ENCODE measurements around the gene PTPRT. TPM values are rescaled to one million over a fixed set of nuclear protein-coding genes. Genes with fewer than 3 reads are reported as not detected.

PTPRT gene
- total RNA-seq, 4 donors from 2014 or later = under 0.01 to 0.64 (median 0.40) TPM

DNA sequence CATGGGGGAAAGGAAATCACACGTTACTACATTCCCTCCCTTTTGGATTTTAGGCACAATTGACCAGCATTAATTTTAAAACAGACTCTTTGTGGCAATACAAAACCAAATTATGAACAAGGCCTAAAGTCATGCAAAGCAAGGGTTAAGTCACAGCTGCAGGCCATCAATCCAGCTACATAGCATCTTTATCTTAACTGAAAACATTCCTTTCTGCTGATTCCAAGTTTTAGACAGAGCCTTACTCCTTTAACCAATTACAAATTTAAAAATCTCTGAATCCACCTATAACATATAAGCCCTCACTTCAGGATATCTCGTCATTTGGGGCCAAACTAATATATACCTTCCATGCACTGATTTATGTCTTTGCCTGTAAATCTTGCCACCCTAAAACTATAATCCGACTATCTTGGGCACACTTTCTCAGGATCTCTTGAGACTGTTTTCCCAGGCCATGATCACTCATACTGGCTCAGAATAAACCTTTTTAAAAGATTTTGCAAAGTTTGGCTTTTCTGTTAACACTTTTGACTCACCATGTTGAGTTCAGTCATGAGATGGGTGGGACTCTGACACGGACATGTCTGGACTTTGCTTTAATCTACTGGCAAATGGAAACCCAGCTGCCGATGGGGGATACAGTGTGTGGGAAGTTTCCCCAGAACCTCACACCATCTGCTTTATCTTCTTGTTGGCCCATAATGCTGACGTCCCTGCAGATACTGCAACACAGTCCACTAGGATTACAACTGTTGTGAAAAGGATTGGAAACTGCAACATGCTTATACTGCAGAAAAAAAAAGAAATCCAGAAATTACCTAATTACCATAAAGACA is 757.0 kb downstream of the PTPRT start:
- Histone ChIP-seq H3K27ac (no peak overlapping the region), H3K9me3 (no peaks in the 10 kb centered on the region), H3K27me3 (no peaks in the 10 kb centered on the region), H3K4me3 (no peak overlapping the region), H3K36me3 (no peaks in the 10 kb centered on the region), H3K4me1 (no peaks in the 10 kb centered on the region)
- in situ Hi-C loops (cut with MboI; ENCODE audit: low pct_ligation_motif_present in 1 of 4, low pct_unique_long_range_greater_than_20kb in 1 of 4, low sequenced_read_pairs in 3 of 4) (loop anchor here in 1 of 4 donors (25.0 kb wide), 1 partner anchor 105 kb away; no protein-coding TSS in a partner anchor), intact Hi-C loops (cut with DNase I; ENCODE audit: low total_unique reads) (no loop called here)
- no peak for DNase-seq
- WGBS, 2 donors (ENCODE audit: low coverage in 1 of 2) = 57 to 72% methylated on average over 5 to 6 of the region's 6 CpGs
- TF ChIP-seq POLR2A (IDR thresholded peaks at IDR 0.05) (no peak), EP300 (IDR thresholded peaks at IDR 0.05; ENCODE audit: low read depth) (no peak), POLR2AphosphoS5 (IDR thresholded peaks at IDR 0.05) (no peak)
- TF ChIP-seq, protein P1, sequence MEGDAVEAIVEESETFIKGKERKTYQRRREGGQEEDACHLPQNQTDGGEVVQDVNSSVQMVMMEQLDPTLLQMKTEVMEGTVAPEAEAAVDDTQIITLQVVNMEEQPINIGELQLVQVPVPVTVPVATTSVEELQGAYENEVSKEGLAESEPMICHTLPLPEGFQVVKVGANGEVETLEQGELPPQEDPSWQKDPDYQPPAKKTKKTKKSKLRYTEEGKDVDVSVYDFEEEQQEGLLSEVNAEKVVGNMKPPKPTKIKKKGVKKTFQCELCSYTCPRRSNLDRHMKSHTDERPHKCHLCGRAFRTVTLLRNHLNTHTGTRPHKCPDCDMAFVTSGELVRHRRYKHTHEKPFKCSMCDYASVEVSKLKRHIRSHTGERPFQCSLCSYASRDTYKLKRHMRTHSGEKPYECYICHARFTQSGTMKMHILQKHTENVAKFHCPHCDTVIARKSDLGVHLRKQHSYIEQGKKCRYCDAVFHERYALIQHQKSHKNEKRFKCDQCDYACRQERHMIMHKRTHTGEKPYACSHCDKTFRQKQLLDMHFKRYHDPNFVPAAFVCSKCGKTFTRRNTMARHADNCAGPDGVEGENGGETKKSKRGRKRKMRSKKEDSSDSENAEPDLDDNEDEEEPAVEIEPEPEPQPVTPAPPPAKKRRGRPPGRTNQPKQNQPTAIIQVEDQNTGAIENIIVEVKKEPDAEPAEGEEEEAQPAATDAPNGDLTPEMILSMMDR (IDR thresholded peaks at IDR 0.05) = no peak

DNA sequence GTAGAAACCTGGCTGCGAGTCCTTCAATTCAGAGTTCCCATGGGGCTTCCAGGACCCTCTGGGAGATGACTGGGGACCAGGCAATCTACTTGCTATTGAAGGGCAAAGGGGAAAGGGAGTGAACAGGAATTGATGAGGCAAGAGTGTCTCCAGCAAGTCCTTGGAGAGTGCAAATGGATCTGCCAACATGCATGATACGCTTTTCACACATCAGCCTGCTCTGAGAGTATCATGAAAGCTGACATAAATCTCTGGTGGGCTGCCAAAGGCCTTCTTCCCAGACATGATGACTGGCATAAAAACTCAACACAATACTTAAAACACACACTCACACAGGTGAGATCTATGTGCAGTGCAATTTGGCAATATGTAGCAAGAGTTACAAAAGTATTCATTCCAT is 759.1 kb downstream of the PTPRT start:
- in situ Hi-C loops (cut with MboI; ENCODE audit: low pct_ligation_motif_present in 1 of 4, low pct_unique_long_range_greater_than_20kb in 1 of 4, low sequenced_read_pairs in 3 of 4) (loop anchor here in 1 of 4 donors (25.0 kb wide), 1 partner anchor 107 kb away; no protein-coding TSS in a partner anchor), intact Hi-C loops (cut with DNase I; ENCODE audit: low total_unique reads) (no loop called here)
- Histone ChIP-seq H3K27ac (no peak overlapping the region), H3K9me3 (no peaks in the 10 kb centered on the region), H3K4me3 (no peak overlapping the region), H3K4me1 (no peaks in the 10 kb centered on the region), H3K36me3 (no peaks in the 10 kb centered on the region), H3K27me3 (no peaks in the 10 kb centered on the region)
- no peak for TF ChIP-seq EP300 (IDR thresholded peaks at IDR 0.05; ENCODE audit: low read depth)
- DNase-seq = no peak
- 75 to 80% methylated on average over 1 to 2 of the region's 2 CpGs for WGBS, 2 donors (ENCODE audit: low coverage in 1 of 2)

DNA sequence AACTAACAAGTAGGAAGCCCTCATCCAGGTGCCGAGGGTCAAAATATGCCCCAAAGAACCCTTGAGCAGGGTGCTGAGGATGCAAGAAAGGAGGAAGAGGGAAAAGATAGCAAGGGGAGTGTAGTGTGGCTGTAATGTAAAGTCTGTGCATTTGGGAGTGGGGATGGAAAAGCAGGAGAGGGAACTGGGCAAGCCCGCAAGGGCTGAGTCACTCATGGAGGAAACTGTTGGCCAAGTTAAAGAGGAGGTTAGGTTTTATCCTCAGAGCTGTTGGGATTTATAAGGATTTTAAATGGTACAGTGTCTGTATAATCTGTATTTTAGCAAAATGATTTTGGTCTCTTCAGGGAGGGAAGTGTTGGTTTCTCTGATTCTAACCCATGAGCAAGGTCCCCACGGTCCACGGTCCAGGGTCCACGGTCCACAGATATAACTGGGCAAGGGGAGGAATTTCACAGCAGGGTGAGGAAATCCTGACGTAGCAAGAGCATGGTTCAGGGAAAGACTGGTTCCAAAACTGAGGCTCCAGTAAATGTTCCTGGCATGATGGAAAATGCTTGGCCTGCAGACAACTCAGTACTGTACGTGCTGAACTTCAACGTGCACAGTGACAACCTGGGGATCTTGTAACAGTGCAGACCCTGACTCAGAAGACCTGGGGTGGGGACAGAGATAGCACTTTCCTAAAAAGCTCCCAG is 759.8 kb downstream of the PTPRT start:
- intact Hi-C loops (cut with DNase I; ENCODE audit: low total_unique reads) (no loop called here), in situ Hi-C loops (cut with MboI; ENCODE audit: low pct_ligation_motif_present in 1 of 4, low pct_unique_long_range_greater_than_20kb in 1 of 4, low sequenced_read_pairs in 3 of 4) (loop anchor here in 1 of 4 donors (25.0 kb wide), 1 partner anchor 107 kb away; no protein-coding TSS in a partner anchor)
- no peak overlapping the region for H3K27ac ChIP-seq
- H3K9me3 ChIP-seq = no peaks in the 10 kb centered on the region
- DNase-seq = no peak
- H3K4me3 ChIP-seq = no peak overlapping the region
- TF ChIP-seq EP300 (IDR thresholded peaks at IDR 0.05; ENCODE audit: low read depth) (no peak), POLR2AphosphoS5 (IDR thresholded peaks at IDR 0.05) (no peak), POLR2A (IDR thresholded peaks at IDR 0.05) (no peak)
- TF ChIP-seq, protein P1 (IDR thresholded peaks at IDR 0.05) = no peak
- H3K36me3 ChIP-seq = no peaks in the 10 kb centered on the region
- H3K27me3 ChIP-seq = no peaks in the 10 kb centered on the region
- H3K4me1 ChIP-seq = no peaks in the 10 kb centered on the region
- WGBS, 2 donors (ENCODE audit: low coverage in 1 of 2) = 80 to 81% methylated on average over 5 to 8 of the region's 8 CpGs

DNA sequence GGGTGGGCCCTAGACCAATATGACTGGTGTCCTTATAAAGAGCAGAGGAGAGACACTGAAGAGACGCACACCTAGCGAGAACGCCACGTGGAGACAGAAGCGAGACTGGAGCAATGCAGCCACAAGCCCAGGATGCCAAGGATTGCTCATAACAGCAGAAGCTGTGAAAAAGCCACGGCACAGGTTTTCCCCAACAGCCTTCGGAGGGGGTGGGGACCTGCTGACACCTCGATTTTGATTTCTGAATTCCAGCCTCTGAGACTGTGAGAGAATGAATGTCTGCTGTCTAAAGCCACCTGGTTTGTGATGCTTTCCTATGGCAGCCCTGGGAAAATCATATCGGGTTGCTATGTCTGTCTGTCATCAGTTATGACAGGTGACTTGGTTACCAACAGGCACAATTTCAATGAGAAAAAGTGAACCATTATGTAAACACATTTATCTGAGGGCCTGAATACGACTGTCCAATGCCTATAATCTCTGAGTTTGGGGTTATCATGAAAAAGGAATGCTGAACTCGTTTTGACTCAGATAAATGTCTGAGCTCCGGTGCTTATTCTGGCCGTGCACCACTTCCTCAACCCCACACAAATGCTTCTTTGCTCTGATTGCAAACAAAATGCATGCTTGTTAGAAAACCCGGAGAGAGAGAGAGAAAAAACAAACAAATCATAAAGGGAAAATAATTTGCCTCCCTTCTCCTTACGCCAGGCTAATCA is 769.7 kb downstream of the PTPRT start:
- intact Hi-C loops (cut with DNase I; ENCODE audit: low total_unique reads) (no loop called here), in situ Hi-C loops (cut with MboI; ENCODE audit: low pct_ligation_motif_present in 1 of 4, low pct_unique_long_range_greater_than_20kb in 1 of 4, low sequenced_read_pairs in 3 of 4) (no loop called here)
- Histone ChIP-seq H3K27ac (no peak overlapping the region), H3K4me1 (no peaks in the 10 kb centered on the region), H3K4me3 (no peak overlapping the region), H3K9me3 (no peaks in the 10 kb centered on the region), H3K36me3 (no peaks in the 10 kb centered on the region), H3K27me3 (no peaks in the 10 kb centered on the region)
- 60 to 61% methylated on average over 10 to 15 of the region's 15 CpGs for WGBS, 2 donors (ENCODE audit: low coverage in 1 of 2)
- TF ChIP-seq EP300 (IDR thresholded peaks at IDR 0.05; ENCODE audit: low read depth) = no peak
- TF ChIP-seq POLR2A (IDR thresholded peaks at IDR 0.05) = no peak
- TF ChIP-seq POLR2AphosphoS5 (IDR thresholded peaks at IDR 0.05) = no peak
- TF ChIP-seq, protein P1 (IDR thresholded peaks at IDR 0.05) = no peak
- no peak for DNase-seq

Measured in transverse colon (tissue), 4 donors.